GM12878 (cell line): Measurements from ENCODE around the gene SPRN. TPM values are rescaled to one million over a fixed set of nuclear protein-coding genes. Genes with fewer than 3 reads are reported as not detected.

Source experiments
- ATAC-seq: fragments of 200-7000 bp; cut with Tn5 transposase; 3 replicates; pipeline ENCODE4 v1.9.1; 2020; ENCODE audit warnings: mild to moderate bottlenecking, moderate library complexity
- BruUV-seq: library from RNA; stranded (reverse); fragments of 400-500 nt; replicated peaks from 2 replicates; lab custom pipeline; 2021; lab: Mats Ljungman, UMichigan
- CTCF ChIA-PET: fragments of 300-600 bp; sonication (Branson Sonifier 250); formaldehyde crosslinking; extraction: SDS; loops from one replicate; lab custom pipeline; 2021; ENCODE audit warnings: inconsistent platforms; lab: Yijun Ruan, JAX
- POLR2A ChIA-PET: fragments of 350-600 bp; formaldehyde crosslinking; extraction: SDS; loops from one replicate; lab custom pipeline; 2021; ENCODE audit warnings: inconsistent platforms; lab: Charles Lee
- RAD21 ChIA-PET: fragments of 300-600 bp; sonication (Branson Sonifier 250); formaldehyde crosslinking; loops from one replicate; lab custom pipeline; 2023; ENCODE audit warnings: antibody characterized with exemption; ENCODE audit not compliant: unreplicated experiment; lab: Charles Lee
- SMC1A ChIA-PET: fragments of 300-600 bp; sonication (Branson Sonifier 250); formaldehyde crosslinking; loops from one replicate; lab custom pipeline; 2023; ENCODE audit not compliant: unreplicated experiment, uncharacterized antibody; lab: Charles Lee
- DNase-seq: peaks from one replicate; pipeline ENCODE4 v3.0.0-alpha.2; 2011; ENCODE audit warnings: low read depth, low spot score
- FAIRE-seq: peaks from 3 replicates; lab custom pipeline; 2011; peaks lifted over from hg19 to GRCh38; lab: Jason Lieb, UNC
- H2AFZ ChIP-seq: 2 replicates; pipeline ENCODE4 v1.6.0; 2011; ENCODE audit warnings: low read depth, low read length, control low read depth; ENCODE audit not compliant: control insufficient read depth
- H3K27ac ChIP-seq: 2 replicates; pipeline ENCODE4 v1.5.1; 2011; ENCODE audit warnings: control low read depth; ENCODE audit not compliant: control insufficient read depth, insufficient read depth
- H3K27me3 ChIP-seq, 2 experiments: replicated peaks in 1 of 2; 2 replicates each; pipeline versions ENCODE4 v1.6.0 to v1.6.1; 2011; ENCODE audit warnings: low read length in 1 of 2; ENCODE audit not compliant: control insufficient read depth in 2 of 2, insufficient read depth in 2 of 2
- H3K36me3 ChIP-seq, 2 experiments: 2 replicates each; pipeline ENCODE4 v1.5.1; 2011; ENCODE audit warnings: low read length in 1 of 2; ENCODE audit not compliant: control insufficient read depth in 2 of 2, insufficient read depth in 2 of 2
- H3K4me1 ChIP-seq: 2 replicates; pipeline ENCODE4 v1.6.1; 2011; ENCODE audit warnings: mild to moderate bottlenecking, low read length, moderate library complexity, mixed read lengths; ENCODE audit not compliant: control insufficient read depth, insufficient read depth
- H3K4me2 ChIP-seq: 2 replicates; pipeline ENCODE4 v1.6.0; 2011; ENCODE audit warnings: control low read depth; ENCODE audit not compliant: control insufficient read depth, insufficient read depth
- H3K4me3 ChIP-seq: fragments of 200-600 bp; sonication (generic); 2 replicates; pipeline ENCODE4 v1.5.1; 2016
- H3K79me2 ChIP-seq: 2 replicates; pipeline ENCODE4 v1.6.0; 2011; ENCODE audit warnings: low read length; ENCODE audit not compliant: control insufficient read depth, insufficient read depth
- H3K9ac ChIP-seq: 2 replicates; pipeline ENCODE4 v1.8.0; 2011; ENCODE audit warnings: low read length, control low read depth, mixed read lengths; ENCODE audit not compliant: control insufficient read depth, insufficient read depth
- H3K9me3 ChIP-seq: replicated peaks from 3 replicates; pipeline ENCODE4 v1.5.1; 2011; ENCODE audit warnings: mild to moderate bottlenecking, low read length; ENCODE audit not compliant: control insufficient read depth, insufficient read depth
- H4K20me1 ChIP-seq: 2 replicates; pipeline ENCODE4 v1.6.0; 2011; ENCODE audit not compliant: control insufficient read depth, insufficient read depth
- BHLHE40 ChIP-seq, 2 experiments: fragments of 450-650 bp in 1 of 2; IDR thresholded peaks; 2 replicates each; pipeline ENCODE4 v1.6.1; 2011 to 2017; ENCODE audit warnings: low read depth in 2 of 2, borderline replicate concordance in 1 of 2, improper control_type of control experiment in 1 of 2, low read length in 1 of 2, mild to moderate bottlenecking in 1 of 2
- CBX3 ChIP-seq: fragments of 200-600 bp; sonication (generic); IDR thresholded peaks from 2 replicates; pipeline ENCODE4 v1.6.1; 2016; ENCODE audit warnings: low read depth, borderline replicate concordance
- IKZF1 ChIP-seq: fragments of 450-650 bp; conservative IDR thresholded peaks from 2 replicates; pipeline ENCODE4 v1.6.1; 2017; ENCODE audit warnings: antibody characterized with exemption, mild to moderate bottlenecking
- IRF4 ChIP-seq: IDR thresholded peaks from 2 replicates; pipeline ENCODE4 v1.6.1; 2011; ENCODE audit warnings: low read depth, low read length
- NFXL1 ChIP-seq: fragments of 450-650 bp; IDR thresholded peaks from 2 replicates; pipeline ENCODE4 v1.6.1; 2017; ENCODE audit warnings: antibody characterized with exemption, mild to moderate bottlenecking, borderline replicate concordance
- PML ChIP-seq: IDR thresholded peaks from 2 replicates; pipeline ENCODE4 v1.6.1; 2012; ENCODE audit warnings: low read length, inconsistent platforms
- POLR2A ChIP-seq: IDR thresholded peaks from 2 replicates; pipeline ENCODE4 v1.6.1; 2011; ENCODE audit warnings: low read depth, mild to moderate bottlenecking, low read length
- TAF1 ChIP-seq: IDR thresholded peaks from 2 replicates; pipeline ENCODE4 v1.6.1; 2011; ENCODE audit warnings: mild to moderate bottlenecking, low read depth, low read length, borderline replicate concordance
- TCF12 ChIP-seq: IDR thresholded peaks from 2 replicates; pipeline ENCODE4 v1.6.1; 2011; ENCODE audit warnings: low read depth, mild to moderate bottlenecking, low read length
- ZNF274 ChIP-seq: IDR thresholded peaks from one replicate; pipeline ENCODE4 v1.8.0; 2011; ENCODE audit not compliant: insufficient read length, insufficient read depth
- ZSCAN29 ChIP-seq: fragments of 450-650 bp; IDR thresholded peaks from 2 replicates; pipeline ENCODE4 v1.6.1; 2017; ENCODE audit warnings: mild to moderate bottlenecking, moderate library complexity
- WGBS: methylation state at CpG from one replicate; pipeline ENCODE4 v1.1.6; 2016; ENCODE audit warnings: low lambda C conversion rate; ENCODE audit not compliant: insufficient replicate concordance, insufficient coverage; ENCODE audit errors: missing lambda C conversion rate; 5-methylcytosine and 5-hydroxymethylcytosine counted together
- in situ Hi-C: fragments of 300-500 bp; cut with MboI; formaldehyde crosslinking; loops from 9 replicates; pipeline ENCODE4 v1.14.3; 2018; ENCODE audit warnings: mixed read lengths
- intact Hi-C: fragments of 100-400 bp; cut with micrococcal nuclease; formaldehyde crosslinking; loops from one replicate; pipeline ENCODE4 v1.14.2; 2022; ENCODE audit not compliant: unreplicated experiment
- polyA plus RNA-seq, 11 experiments: library from polyadenylated mRNA; depleted of rRNA in 4 of 11; unstranded in 6 of 11; stranded (reverse) in 5 of 11; fragments of >200 nt; fragmentation: Nextera tagmentation in 4 of 11; fragmentation: Illumina TruSeq in 1 of 11; extraction: Ambion mirVana in 4 of 11; extraction: Trizol in 1 of 11; gene quantifications; 1 replicate in 1 of 11; 2 replicates in 10 of 11; pipeline versions ENCODE4 v1.2.1 to v1.2.3, GENCODE V29; 2011 to 2016; ENCODE audit warnings: inconsistent platforms in 2 of 11, missing spikeins in 2 of 11, low read depth in 1 of 11
- total RNA-seq, 4 experiments: library from RNA; depleted of rRNA in 3 of 4; stranded (reverse); fragments of >200 nt in 3 of 4; fragmentation: Illumina TruSeq in 1 of 4; extraction: Trizol in 1 of 4; gene quantifications; 2 replicates each; pipeline versions ENCODE4 v1.2.1 to v1.2.3, GENCODE V29; 2013 to 2021
- TF ChIP-seq, protein P1 (sequence below): IDR thresholded peaks from 2 replicates; pipeline ENCODE4 v1.6.1; 2012; ENCODE audit warnings: low read depth, low read length, improper control_type of control experiment

SPRN gene
- total and polyA plus RNA-seq, 10 of the 15 experiments (the other 5 are each of a cell fraction or from before 2014, with no cell fraction given), result 0.03 to 0.96 (median 0.46) TPM; not detected in 6

DNA sequence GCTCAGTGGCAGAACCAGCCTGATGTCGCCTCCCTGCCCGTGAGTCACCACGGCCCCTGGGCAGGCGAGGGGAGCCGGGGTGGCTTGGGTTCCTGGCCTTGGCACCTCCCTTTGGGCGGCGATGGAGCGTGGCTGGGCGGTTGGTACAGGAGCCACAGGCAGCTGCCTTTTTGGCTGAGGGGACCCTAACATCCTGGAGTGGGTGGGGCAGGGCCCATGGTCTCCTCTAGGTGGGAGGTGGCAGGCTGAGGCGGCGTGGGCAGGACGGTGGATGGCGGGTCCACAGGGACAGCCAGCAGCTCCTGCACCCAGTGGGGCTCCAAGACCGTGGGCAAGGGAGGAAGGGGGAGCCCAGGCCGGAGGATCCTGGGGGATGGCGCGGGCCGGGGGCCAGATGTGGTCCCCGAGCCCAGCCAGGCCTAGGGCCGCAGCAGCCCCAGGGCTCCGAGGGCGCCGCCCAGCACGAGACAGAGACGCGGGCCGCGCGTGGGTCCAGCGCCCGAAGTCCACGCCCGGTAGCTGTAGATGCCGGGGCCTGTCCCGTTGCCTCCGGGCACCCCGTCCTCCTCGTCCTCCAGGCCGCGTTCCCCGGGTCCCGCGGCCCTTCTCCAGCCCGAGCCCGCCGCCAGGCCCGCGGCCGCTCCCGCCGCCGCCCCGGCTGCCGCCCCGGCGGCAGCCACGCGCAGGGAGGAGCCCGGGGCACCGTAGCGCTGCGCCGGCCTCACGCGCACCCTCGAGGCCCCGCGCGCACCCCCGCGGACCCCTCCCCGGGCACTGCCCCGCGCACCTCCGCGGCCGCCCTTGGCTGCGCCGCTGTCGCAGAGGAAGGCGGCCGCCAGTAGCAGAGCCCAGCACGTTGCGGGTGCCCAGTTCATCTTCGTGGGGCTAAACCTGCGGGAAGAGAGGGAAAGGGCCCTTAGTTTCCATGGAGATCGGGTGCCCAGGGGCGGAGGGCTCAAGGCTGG lies 1.3 kb downstream of the SPRN start:
- no TSS peak for BruUV-seq
- no peaks in the 10 kb centered on the region for H3K4me1 ChIP-seq

DNA sequence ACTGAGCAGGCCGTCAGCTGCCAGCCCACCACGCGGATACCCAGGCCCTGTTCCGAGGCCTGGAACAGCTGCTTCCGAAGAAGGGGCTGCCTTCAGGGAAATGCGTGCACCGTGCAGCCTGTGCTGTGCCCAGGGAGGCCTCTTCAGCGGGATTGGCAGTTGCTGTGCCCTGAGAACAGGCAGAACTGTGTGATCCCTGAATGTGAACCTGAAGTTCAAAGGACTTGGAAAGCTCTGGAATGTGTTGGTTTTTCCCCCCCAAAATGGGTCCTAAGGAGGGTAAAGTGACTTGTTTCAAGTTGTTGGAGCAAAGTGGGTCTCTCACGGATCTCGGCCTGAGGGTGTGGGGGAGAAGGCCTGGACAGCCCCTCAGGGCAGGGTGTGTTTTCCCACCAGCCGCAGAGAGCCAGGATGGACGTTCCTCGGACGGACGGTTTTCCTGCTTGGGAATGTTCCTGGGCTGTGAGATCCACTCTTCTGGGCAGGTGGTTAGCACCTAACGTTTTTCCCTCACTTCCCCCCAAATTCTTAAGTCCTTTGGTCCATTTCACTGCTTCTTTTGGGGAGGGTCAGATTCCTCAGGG lies 2.1 kb downstream of the SPRN start:
- ChIA-PET POLR2A (interaction anchor here (0.5 kb wide), 1 partner anchor 20 kb away, joined by 3 read pairs; no protein-coding TSS in a partner anchor), SMC1A (no interaction called here), RAD21 (no interaction called here), CTCF (no interaction called here)
- ATAC-seq (no peak), FAIRE-seq (no peak), DNase-seq (no peak)
- no peaks in the 10 kb centered on the region for H3K79me2 ChIP-seq
- no peak overlapping the region for H3K9ac ChIP-seq
- H3K9me3 ChIP-seq, result no peaks in the 10 kb centered on the region
- WGBS, result 84% methylated on average over 16 of the region's 16 CpGs
- H3K36me3 ChIP-seq, result peaks cover 2 to 17% of the 10 kb centered on the region in 2 experiments; a peak in 3 of 4 replicates
- TF ChIP-seq IKZF1 (no peak), CBX3 (no peak), BHLHE40 (IDR thresholded peaks at IDR 0.05; ENCODE audit: borderline replicate concordance in 1 of 2, low read depth in 2 of 2, low read length in 1 of 2) (no peak), PML (0 out of 2 replicates have a peak, but pooled peaks have one; percentile 30), POLR2A (0 out of 2 replicates have a peak, but pooled peaks have one; percentile 10), NFXL1 (no peak), IRF4 (no peak), ZNF274 (no peak), ZSCAN29 (no peak)
- intact Hi-C loops, result no loop called here
- no peaks in the 10 kb centered on the region for H3K4me1 ChIP-seq
- H3K27ac ChIP-seq, result no peak overlapping the region
- BruUV-seq, result no TSS peak
- no peak overlapping the region for H2AFZ ChIP-seq
- H3K4me2 ChIP-seq, result no peak overlapping the region
- in situ Hi-C loops, result loop anchor here (5.0 kb wide), 1 partner anchor 150 kb away; no protein-coding TSS in a partner anchor
- H3K27me3 ChIP-seq, result no peaks in the 10 kb centered on the region
- no peaks in the 10 kb centered on the region for H4K20me1 ChIP-seq
- no peak overlapping the region for H3K4me3 ChIP-seq

More for the DNA sequence above, 1.3 kb downstream of the SPRN start:
- H3K9ac ChIP-seq, result no peak overlapping the region
- peak; percentile 11 for ATAC-seq
- RAD21 ChIA-PET, result no interaction called here
- no peak overlapping the region for H3K27ac ChIP-seq
- peaks cover 2 to 17% of the 10 kb centered on the region in 2 experiments; a peak in 3 of 4 replicates for H3K36me3 ChIP-seq
- no peaks in the 10 kb centered on the region for H3K27me3 ChIP-seq
- CTCF ChIA-PET, result no interaction called here
- no peaks in the 10 kb centered on the region for H3K9me3 ChIP-seq
- POLR2A ChIA-PET, result interaction anchor here (0.5 kb wide), 1 partner anchor 21 kb away, joined by 3 read pairs; no protein-coding TSS in a partner anchor
- SMC1A ChIA-PET, result no interaction called here
- DNase-seq, result no peak
- in situ Hi-C loops (loop anchor here (5.0 kb wide), 1 partner anchor 149 kb away; no protein-coding TSS in a partner anchor), intact Hi-C loops (no loop called here)
- H2AFZ ChIP-seq, result no peak overlapping the region
- 0 out of 2 replicates have a peak overlapping the region, but pooled peaks have one; percentile 3 for H3K4me2 ChIP-seq
- H3K4me3 ChIP-seq, result no peak overlapping the region
- TF ChIP-seq, protein P1, sequence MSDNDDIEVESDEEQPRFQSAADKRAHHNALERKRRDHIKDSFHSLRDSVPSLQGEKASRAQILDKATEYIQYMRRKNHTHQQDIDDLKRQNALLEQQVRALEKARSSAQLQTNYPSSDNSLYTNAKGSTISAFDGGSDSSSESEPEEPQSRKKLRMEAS, result no peak
- TF ChIP-seq POLR2A (peak; percentile 58), TCF12 (no peak), TAF1 (no peak)
- no peak for FAIRE-seq
- no peaks in the 10 kb centered on the region for H3K79me2 ChIP-seq
- H4K20me1 ChIP-seq, result no peaks in the 10 kb centered on the region
- 27% methylated on average over 39 of the region's 88 CpGs for WGBS
